ENCODE measurements around the gene VSX2.

VSX2 gene

DNA sequence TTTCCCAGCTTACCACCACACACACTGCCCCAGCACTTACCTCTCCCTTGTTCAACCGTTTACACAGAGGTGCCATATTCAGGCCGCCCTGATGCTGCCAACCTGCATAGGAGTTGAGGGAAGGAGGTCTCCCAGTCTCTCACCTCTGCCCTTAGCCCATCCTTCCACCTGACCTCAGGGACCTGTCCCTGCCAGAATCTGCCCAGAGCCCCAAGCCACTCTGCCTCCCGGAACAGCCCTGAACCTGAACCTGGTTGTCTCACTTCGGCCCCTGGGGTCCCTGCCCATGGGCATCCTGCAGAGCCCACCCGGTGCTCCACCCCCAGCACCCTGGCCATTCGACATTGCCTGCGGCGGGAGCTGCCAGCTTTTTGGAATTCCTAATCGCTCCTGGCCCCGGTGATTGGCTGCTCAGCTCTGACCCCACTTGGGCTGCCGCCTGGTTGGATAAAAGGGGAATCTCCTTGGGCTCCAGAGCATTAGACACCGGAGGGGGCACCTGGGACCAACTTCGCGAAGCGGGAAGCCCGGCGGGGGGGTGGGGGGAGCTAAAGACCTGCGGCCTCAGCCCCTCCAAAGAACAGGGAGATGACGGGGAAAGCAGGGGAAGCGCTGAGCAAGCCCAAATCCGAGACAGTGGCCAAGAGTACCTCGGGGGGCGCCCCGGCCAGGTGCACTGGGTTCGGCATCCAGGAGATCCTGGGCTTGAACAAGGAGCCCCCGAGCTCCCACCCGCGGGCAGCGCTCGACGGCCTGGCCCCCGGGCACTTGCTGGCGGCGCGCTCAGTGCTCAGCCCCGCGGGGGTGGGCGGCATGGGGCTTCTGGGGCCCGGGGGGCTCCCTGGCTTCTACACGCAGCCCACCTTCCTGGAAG is at the start of gene VSX2:
VSX2 (plus strand) TSS at position 476 of the 874 bp plus-strand sequence; CDS start at position 589, 113 bp downstream.
- no peak for DNase-seq (ENCODE audit: low spot score)

- no peak for DNase-seq (ENCODE audit: low spot score)
These were observed 48.2 kb upstream of the VSX2 start for GRCh38 chr14:74190927-74191575.

DNA sequence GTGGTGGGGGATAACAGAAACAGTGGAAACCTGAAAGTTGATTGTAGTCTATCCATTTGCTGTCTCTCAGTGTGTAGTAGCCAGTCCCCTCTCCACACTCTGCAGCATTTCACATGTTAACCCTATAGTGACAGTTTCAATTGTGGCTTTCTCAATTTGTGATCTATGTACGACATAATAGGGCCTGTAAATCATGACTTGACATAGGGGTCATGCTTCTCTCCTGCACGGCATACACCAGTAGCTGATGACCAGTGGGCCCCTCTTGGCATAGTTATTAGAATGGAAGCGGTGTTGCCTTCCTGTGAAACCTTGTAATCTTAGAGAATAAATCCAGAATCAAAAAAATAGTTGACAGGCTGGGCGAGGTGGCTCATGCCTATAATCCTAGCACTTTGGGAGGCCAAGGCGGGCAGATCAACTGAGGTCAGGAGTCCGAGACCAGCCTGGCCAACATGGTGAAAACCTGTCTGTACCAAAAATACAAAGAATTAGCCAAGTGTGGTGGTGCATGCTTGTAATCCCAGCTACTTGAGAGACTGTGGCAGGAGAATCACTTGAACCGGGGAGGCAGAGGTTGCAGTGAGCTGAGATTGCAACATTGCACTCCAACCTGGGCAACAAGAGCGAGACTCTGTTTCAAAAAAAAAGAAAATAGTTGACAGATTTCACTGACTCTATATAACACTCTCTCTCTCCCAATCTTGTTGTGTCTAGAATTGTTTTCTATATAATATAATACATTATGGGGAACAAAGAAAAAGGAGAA is 44.6 kb upstream of the VSX2 start:
- DNase-seq (ENCODE audit: low spot score), result no peak

DNA sequence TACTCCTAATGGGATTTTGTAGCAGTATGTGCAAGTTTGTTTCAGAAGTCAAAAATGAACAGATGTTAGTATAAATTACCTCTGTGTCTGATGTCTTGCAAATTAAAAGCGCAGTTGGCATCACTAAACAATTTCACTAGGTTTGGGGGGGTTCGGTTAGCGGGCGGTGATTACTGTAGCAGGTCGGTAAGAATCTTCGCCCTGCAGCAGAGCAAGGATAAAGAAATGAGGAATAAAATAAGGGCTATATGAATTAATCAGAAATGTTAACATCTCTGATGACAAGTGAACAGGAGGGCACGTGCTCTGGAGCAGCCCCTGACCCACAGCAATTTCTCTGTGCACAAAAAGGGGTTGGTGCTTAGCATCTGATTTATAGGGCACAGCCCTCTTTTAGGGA is 43.6 kb upstream of the VSX2 start:
- no peak for DNase-seq (ENCODE audit: low spot score)

DNA sequence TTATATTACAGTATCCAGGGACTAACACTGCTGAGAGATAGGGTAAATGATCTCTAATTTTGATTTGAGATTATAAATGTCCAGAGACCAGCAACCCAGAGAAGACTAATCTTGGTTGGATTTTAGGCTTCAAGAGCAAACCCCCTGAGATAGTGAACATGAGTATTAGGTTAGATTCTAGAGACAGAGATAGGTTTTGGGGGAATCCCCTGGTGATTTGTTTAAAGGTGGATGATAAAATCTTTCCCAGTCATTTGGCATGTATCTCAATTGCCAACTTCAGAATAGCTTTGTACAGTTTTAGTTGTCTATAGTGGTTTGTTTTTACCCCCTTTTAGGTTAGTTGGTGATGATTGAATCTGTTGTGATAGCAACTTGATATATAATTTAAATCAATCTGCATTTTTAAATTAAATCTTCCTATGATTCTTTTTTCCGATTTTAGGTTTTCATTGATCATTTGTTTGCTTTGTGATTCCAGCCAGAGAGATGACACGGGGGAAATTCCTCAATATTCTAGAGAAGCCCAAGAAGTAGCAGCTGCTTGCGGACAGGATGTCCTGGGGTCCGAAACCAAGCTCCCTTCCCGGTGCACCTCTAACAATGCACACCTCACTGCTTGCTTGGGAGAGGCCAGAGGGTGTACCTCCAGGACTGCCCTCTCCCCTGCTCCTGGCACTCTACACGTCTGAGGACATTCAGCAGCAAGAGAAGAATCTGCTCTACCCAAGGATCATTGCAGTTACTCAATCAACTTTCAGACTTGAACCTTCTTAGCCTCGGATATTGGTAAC is 40.6 kb upstream of the VSX2 start:
- DNase-seq (ENCODE audit: low spot score), result no peak

DNA sequence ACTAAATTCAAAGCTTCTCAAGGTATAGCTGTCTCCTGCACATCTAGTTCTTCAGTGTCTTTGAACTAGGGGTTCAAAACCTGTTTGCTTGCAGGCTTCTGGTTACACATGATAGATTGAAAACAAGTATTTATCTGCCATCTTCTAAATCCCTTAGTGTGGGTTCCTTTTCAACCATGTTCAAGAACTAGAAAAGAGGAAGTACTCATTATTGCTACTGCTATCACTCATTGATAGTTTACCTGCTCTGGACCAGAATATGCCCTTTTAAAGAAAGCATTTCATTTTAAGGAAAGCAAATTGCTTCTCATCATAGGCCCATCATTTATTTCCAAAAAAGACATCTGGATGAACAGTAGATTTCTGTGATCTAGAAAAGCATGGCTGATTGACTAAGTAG is 37.1 kb upstream of the VSX2 start:
- DNase-seq (ENCODE audit: low spot score), result no peak

GRCh38 chr14:74203639-74204038 is 35.6 kb upstream of the VSX2 start:
- no peak for DNase-seq (ENCODE audit: low spot score)

- no peak for DNase-seq (ENCODE audit: low spot score)
These were observed 34.8 kb upstream of the VSX2 start for GRCh38 chr14:74204491-74204890.

DNA sequence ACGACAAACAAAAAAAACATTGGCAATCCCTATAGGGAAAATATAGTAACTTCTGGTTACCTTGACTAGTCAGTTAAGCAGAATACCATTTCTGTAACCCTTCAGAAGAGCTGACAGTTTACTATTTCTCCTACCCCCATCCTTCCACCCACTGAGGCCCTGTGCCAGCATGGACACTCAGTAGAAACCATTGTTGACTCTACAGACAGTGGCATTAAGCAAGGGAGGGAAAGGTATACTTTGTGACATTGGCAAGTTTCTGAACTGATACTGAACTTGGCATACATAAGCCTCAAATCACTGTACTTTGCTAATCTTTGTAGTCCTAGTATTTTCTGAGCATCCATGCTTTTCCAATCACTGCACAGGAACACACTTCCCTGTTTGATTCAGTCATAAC is 33.4 kb upstream of the VSX2 start:
- no peak for DNase-seq (ENCODE audit: low spot score)

- DNase-seq (ENCODE audit: low spot score), result no peak
These were observed 31.3 kb upstream of the VSX2 start for GRCh38 chr14:74207943-74208342.

DNA sequence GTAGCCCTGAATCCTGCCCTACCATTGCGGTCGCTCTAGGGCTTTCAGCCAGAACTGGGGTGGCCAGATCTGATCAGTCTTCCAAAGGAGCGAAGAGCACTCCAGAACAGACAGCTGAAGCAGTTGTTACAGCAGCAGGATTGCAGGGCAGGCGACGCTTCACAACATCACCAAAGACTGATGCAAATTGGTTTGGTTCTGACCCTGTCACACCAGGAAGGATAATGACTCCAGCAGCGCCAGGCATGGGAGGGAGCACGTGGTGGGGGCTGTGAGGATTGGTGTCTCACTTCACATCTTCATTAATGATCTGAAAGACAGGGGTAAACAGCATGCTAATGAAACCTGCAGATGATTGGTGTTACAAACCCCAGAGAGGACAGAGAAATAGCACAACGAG is 30.6 kb upstream of the VSX2 start:
- DNase-seq (ENCODE audit: low spot score), result no peak

DNA sequence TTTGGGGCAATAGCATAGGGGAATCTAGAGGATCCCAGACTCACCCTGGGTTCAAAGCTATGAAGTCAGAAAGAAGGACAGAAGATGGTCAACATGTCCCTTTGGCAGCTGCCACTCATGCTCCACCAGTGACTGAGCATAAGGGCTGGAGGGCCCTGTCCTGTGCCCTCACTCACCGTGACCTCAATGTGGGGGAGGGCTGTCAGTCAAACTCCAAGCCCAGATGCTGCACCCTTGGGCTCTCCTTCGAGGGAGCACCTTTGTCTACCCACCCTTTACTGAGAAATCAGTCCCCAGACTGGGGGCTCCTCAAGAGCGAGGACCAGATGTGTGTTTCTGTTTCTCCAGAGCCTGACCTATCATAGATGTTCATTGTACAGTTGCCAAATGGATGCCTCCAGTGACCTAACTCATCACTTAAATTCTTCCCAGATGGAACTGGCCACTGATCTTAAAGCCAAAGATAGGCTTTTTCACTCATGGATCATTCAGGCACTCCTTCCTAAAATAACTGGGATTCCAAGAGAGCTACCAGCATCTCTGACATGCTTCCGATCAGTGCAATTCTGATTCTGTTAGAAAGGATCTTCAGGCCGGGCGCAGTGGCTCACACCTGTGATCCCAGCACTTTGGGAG is 27.2 kb upstream of the VSX2 start:
- DNase-seq (ENCODE audit: low spot score), result no peak

- DNase-seq (ENCODE audit: low spot score), result no peak
These were observed 25.1 kb upstream of the VSX2 start for GRCh38 chr14:74213907-74214803.

GRCh38 chr14:74216671-74217070 is 22.6 kb upstream of the VSX2 start:
- DNase-seq (ENCODE audit: low spot score), result no peak

GRCh38 chr14:74217672-74218448 is 21.4 kb upstream of the VSX2 start:
- peak; percentile 83 for DNase-seq (ENCODE audit: low spot score)

- no peak for DNase-seq (ENCODE audit: low spot score)
These were observed 20.8 kb upstream of the VSX2 start for GRCh38 chr14:74218462-74218861.

GRCh38 chr14:74219277-74220205 is 19.7 kb upstream of the VSX2 start:
- DNase-seq (ENCODE audit: low spot score), result no peak

DNA sequence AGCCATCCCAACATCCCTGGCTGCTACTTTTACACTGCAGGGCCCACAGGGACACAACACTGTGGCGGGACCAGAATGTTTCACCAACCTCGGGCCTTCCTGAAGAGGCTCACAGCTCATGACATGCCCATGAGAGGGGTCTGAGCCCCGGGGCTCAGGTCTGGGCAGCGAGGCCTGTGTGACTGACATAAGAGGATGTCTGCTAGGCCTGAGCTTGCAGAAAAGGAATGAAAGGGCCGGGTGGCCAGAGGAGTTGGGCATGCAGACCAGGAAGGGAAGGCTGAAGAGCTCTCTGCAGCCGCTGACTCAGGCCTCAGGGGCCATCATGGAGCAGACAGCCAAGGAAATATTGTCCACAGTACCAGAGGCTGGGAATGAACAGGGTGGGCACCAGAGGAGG is 18.3 kb upstream of the VSX2 start:
- DNase-seq (ENCODE audit: low spot score), result no peak

Data from left forelimb (tissue), 1 donor.